Brain microvascular endothelial cell (primary cell): ENCODE results near the gene PSMA7.

ENCODE experiments used
- DNase-seq: peaks from one replicate; pipeline ENCODE4 v3.0.0-alpha.2; 2020
- H3K27ac ChIP-seq: fragments of 250-450 bp; sonication (Bioruptor Pico); 2 replicates; pipeline ENCODE4 v1.5.1; 2020; ENCODE audit warnings: mild to moderate bottlenecking, moderate library complexity
- H3K27me3 ChIP-seq: fragments of 250-450 bp; sonication (Bioruptor Pico); replicated peaks from 2 replicates; pipeline ENCODE4 v1.5.1; 2020; ENCODE audit warnings: mild to moderate bottlenecking
- H3K36me3 ChIP-seq: fragments of 250-450 bp; sonication (Bioruptor Pico); replicated peaks from 2 replicates; pipeline ENCODE4 v1.5.1; 2020; ENCODE audit warnings: mild to moderate bottlenecking
- H3K4me3 ChIP-seq: 2 replicates; pipeline ENCODE4 v1.5.1; 2011; ENCODE audit warnings: low read depth, mild to moderate bottlenecking, control low read depth, low read length, moderate library complexity
- in situ Hi-C: cut with HindIII; loops from 2 replicates; pipeline ENCODE4 v1.10.0; 2017; ENCODE audit warnings: low sequenced_read_pairs, low pct_ligation_motif_present
- TF ChIP-seq, protein P1 (sequence below): IDR thresholded peaks from 2 replicates; pipeline ENCODE4 v1.5.1; 2011; ENCODE audit warnings: low read depth, mild to moderate bottlenecking, moderate library complexity, low read length, control low read depth, inconsistent platforms; ENCODE audit errors: missing control alignments

The PSMA7 gene

DNA sequence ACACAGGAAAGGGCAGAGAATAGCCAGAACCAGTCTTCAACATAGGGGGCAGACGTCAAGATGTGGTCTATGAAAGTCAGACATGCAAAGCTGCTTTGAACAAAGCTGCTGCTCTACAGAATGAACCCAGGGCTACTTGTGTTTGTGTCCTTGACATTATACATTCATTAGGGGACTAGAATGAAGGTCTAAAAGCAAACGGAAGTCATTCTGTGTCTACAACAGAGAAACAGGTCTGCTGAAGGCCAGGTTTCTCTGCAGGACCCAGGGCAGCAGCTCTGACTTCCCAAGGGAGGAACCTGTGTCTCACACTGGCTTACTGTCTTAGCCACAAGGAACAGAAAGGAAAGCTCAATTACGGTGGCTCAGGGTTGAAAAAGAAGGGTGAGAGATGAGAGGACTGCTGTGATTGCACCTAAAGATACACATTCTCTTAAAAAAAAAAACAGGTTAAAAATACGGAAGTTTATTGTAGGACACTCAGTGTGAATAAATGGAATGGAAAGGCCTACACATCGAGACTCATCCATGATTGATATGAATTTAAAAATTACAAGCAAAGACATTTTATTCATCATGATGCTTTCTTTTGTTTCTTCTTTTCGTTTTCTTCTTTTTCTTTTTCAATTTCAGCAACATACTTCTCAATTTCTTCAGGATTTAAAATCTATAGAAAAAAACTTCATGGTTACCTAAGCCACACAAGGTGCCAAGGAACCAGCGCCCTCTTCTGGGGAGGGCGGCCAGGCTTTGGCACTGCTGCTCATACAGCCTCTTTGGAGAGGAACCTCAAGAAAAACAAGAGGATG, 6.7 kb downstream of the PSMA7 start:
- TF ChIP-seq, protein P1, sequence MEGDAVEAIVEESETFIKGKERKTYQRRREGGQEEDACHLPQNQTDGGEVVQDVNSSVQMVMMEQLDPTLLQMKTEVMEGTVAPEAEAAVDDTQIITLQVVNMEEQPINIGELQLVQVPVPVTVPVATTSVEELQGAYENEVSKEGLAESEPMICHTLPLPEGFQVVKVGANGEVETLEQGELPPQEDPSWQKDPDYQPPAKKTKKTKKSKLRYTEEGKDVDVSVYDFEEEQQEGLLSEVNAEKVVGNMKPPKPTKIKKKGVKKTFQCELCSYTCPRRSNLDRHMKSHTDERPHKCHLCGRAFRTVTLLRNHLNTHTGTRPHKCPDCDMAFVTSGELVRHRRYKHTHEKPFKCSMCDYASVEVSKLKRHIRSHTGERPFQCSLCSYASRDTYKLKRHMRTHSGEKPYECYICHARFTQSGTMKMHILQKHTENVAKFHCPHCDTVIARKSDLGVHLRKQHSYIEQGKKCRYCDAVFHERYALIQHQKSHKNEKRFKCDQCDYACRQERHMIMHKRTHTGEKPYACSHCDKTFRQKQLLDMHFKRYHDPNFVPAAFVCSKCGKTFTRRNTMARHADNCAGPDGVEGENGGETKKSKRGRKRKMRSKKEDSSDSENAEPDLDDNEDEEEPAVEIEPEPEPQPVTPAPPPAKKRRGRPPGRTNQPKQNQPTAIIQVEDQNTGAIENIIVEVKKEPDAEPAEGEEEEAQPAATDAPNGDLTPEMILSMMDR = peak; percentile 94
- Histone ChIP-seq H3K4me3 (no peak overlapping the region), H3K27ac (no peak overlapping the region), H3K36me3 (peaks cover 77% of the 10 kb centered on the region), H3K27me3 (no peaks in the 10 kb centered on the region)
- in situ Hi-C loops = no loop called here
- DNase-seq = peak; percentile 59

DNA sequence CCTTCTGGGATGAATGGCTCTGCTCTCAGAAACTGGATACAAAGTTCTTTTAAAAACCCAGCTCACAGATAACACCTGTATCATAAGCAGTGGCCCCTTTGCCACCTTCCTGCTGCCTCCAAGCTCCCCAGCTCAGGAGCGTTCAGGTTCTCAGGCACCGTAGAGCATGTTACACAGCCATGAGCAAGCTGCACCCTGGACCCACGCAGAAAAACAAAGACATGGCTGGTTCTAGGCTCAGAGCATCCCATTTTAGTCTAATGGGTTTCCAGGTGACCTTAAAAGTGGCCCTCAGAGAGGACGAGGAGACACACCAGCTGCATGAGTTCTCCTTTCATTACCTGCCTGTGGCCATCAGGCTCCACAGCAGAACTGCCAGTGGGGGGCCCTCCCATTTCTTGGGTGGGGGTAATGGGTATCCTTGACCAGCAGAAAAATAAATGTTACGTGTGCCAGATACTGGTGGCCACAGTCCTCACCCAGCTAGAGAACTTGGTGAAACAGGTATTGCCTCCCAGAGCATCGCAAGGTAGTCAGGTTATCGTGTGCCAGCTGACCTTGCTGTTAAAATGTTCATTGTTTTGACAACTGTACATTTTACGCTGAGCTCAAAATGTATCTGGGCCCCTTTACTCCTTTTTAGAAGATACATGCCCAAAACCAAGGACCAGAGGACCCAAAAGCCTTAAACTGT, 7.5 kb downstream of the PSMA7 start:
- no peak overlapping the region for H3K4me3 ChIP-seq
- in situ Hi-C loops = no loop called here

DNA sequence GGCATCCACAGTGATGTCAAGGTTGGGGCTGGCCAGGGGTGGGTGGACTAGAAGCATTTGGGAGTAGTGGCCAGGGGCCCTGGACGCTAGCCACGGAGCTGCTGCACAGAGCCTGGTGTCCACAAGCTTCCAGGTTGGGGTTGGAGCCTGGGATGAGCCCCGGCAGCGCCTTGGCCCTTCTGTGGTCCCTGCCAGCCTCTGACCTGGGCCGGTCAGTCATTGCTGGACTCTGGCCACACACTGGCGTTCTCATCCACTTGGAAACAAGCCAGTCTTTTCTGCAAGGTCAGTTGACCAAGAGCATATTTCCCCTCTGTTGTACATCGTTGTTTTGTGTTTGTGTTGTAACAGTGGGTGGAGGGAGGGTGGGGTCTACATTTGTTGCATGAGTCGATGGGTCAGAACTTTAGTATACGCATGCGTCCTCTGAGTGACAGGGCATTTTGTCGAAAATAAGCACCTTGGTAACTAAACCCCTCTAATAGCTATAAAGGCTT, 8.4 kb downstream of the PSMA7 start:
- Histone ChIP-seq H3K27ac (no peak overlapping the region), H3K36me3 (peaks cover 84% of the 10 kb centered on the region), H3K4me3 (no peak overlapping the region), H3K27me3 (no peaks in the 10 kb centered on the region)
- DNase-seq = no peak
- TF ChIP-seq, protein P1 = no peak
- in situ Hi-C loops = no loop called here

More for the DNA sequence above, 7.5 kb downstream of the PSMA7 start:
- TF ChIP-seq, protein P1 = no peak
- Histone ChIP-seq H3K36me3 (peaks cover 84% of the 10 kb centered on the region), H3K27ac (no peak overlapping the region), H3K27me3 (no peaks in the 10 kb centered on the region)
- no peak for DNase-seq

DNA sequence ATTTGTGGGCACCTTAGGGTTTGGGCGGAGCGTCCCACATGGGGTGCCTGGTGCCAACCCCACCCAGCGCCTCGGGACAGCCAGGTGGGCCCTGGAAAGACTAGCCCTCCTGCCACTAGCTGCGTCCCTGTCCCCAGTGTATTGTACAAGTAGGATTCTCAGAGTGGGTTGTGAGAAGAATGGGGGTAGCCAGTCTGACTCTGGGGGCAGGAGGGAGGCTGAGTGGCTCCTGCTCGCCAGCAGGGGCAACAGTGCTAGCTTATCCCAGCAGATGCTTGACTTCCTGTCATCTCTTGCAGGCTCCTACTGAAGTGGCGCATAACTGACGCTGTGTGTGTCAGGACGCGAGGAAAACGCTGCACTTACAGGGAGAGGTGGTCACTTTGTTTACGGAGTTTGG, 9.3 kb downstream of the PSMA7 start:
- peaks cover 83% of the 10 kb centered on the region for H3K36me3 ChIP-seq

DNA sequence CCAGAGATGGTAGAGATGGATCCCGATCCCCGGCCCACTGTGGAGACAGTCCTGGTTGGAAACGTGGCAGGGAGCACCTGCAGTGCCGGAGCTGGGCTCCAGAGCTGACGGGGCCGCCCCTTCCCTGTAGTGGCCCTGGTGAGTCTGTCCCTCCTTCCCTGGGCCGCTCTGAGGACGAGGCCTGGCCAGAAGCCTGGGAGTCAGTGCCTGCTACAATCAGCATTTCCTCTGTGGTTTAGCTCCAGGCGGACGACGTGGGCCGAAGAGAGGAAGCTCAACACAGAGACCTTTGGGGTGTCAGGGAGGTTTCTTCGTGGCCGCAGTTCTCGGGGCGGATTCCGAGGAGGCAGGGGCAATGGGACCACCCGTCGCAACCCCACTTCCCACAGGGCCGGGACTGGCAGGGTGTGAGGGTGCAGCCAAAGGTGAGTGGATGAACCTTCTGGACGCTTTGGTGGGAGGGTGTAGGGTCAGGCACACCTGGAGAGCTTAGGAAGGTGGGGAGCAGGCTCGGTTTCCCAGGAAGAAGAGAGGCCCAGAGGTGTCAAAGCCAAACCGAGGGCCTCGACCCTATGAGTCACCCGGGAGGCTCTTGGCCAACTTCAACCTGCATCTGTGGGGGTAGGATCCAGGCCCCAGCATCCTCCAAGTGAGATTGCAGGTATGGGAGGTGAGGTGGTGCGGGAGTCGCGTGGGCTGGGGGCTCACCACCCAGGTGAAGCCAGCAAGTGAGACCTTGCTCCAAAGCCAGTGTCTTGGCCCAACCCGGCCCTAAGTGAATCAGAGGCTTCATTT, 9.9 kb downstream of the PSMA7 start:
- DNase-seq = no peak
- Histone ChIP-seq H3K27ac (no peak overlapping the region), H3K36me3 (peaks cover 79% of the 10 kb centered on the region), H3K27me3 (no peaks in the 10 kb centered on the region), H3K4me3 (no peak overlapping the region)
- TF ChIP-seq, protein P1 = no peak
- in situ Hi-C loops = no loop called here

More for the DNA sequence above, 9.3 kb downstream of the PSMA7 start:
- in situ Hi-C loops = no loop called here
- DNase-seq = no peak
- Histone ChIP-seq H3K27ac (no peak overlapping the region), H3K27me3 (no peaks in the 10 kb centered on the region), H3K4me3 (no peak overlapping the region)
- TF ChIP-seq, protein P1 = peak; percentile 46
